Neural crest cell (in vitro differentiated cells): ENCODE results near the gene XK. TPM values are rescaled to one million over a fixed set of nuclear protein-coding genes. Genes with fewer than 3 reads are reported as not detected.

Experiments
- DNase-seq: peaks from one replicate; pipeline ENCODE4 v3.0.0; 2021; ENCODE audit warnings: low read depth, mixed read lengths, low spot score
- H3K27ac Mint-ChIP-seq: one replicate; pipeline ENCODE4 v1.8.0; 2021; ENCODE audit warnings: mild to moderate bottlenecking, mixed read lengths; ENCODE audit not compliant: unreplicated experiment
- H3K27me3 Mint-ChIP-seq: 2 replicates; pipeline ENCODE4 v1.8.0; 2021; ENCODE audit warnings: low read depth, mild to moderate bottlenecking, mixed read lengths
- H3K36me3 Mint-ChIP-seq: 2 replicates; pipeline ENCODE4 v1.8.0; 2021; ENCODE audit warnings: low read depth, mild to moderate bottlenecking, mixed read lengths
- H3K4me1 Mint-ChIP-seq: 2 replicates; pipeline ENCODE4 v1.8.0; 2021; ENCODE audit warnings: mixed read lengths
- H3K4me3 Mint-ChIP-seq: one replicate; pipeline ENCODE4 v1.8.0; 2021; ENCODE audit warnings: mild to moderate bottlenecking, mixed read lengths
- H3K9me3 Mint-ChIP-seq: 2 replicates; pipeline ENCODE4 v1.8.0; 2021; ENCODE audit warnings: mixed read lengths
- total RNA-seq: library from RNA; stranded (reverse); gene quantifications from 2 replicates; pipeline ENCODE4 v1.2.1, GENCODE V29; 2021
- TF ChIP-seq, protein P1 (sequence below): fragments of 200-600 bp; sonication (generic); conservative IDR thresholded peaks from 2 replicates; pipeline ENCODE4 v1.5.0; 2021; ENCODE audit warnings: antibody characterized with exemption, mild to moderate bottlenecking

The XK gene
- total RNA-seq, 1 donor from 2014 or later = 0.12 TPM

- H3K4me1 Mint-ChIP-seq = no peaks in the 10 kb centered on the region
- peaks cover 3% of the 10 kb centered on the region for H3K36me3 Mint-ChIP-seq
- TF ChIP-seq, protein P1, sequence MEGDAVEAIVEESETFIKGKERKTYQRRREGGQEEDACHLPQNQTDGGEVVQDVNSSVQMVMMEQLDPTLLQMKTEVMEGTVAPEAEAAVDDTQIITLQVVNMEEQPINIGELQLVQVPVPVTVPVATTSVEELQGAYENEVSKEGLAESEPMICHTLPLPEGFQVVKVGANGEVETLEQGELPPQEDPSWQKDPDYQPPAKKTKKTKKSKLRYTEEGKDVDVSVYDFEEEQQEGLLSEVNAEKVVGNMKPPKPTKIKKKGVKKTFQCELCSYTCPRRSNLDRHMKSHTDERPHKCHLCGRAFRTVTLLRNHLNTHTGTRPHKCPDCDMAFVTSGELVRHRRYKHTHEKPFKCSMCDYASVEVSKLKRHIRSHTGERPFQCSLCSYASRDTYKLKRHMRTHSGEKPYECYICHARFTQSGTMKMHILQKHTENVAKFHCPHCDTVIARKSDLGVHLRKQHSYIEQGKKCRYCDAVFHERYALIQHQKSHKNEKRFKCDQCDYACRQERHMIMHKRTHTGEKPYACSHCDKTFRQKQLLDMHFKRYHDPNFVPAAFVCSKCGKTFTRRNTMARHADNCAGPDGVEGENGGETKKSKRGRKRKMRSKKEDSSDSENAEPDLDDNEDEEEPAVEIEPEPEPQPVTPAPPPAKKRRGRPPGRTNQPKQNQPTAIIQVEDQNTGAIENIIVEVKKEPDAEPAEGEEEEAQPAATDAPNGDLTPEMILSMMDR = no peak
- no peak overlapping the region for H3K4me3 Mint-ChIP-seq
- no peak for DNase-seq
- H3K27me3 Mint-ChIP-seq = peaks cover 12% of the 10 kb centered on the region
- H3K27ac Mint-ChIP-seq = no peak overlapping the region
- peaks cover 6% of the 10 kb centered on the region for H3K9me3 Mint-ChIP-seq
Observed at GRCh38 chrX:37690119-37690518, 4.5 kb downstream of the XK start.

GRCh38 chrX:37692918-37693317 lies 7.3 kb downstream of the XK start:
- TF ChIP-seq, protein P1 = no peak
- H3K36me3 Mint-ChIP-seq = peaks cover 3% of the 10 kb centered on the region
- peaks cover 6% of the 10 kb centered on the region for H3K9me3 Mint-ChIP-seq
- no peak overlapping the region for H3K4me3 Mint-ChIP-seq
- H3K4me1 Mint-ChIP-seq = no peaks in the 10 kb centered on the region
- DNase-seq = no peak
- no peaks in the 10 kb centered on the region for H3K27me3 Mint-ChIP-seq
- H3K27ac Mint-ChIP-seq = no peak overlapping the region

- peaks cover 6% of the 10 kb centered on the region for H3K36me3 Mint-ChIP-seq
- no peaks in the 10 kb centered on the region for H3K4me1 Mint-ChIP-seq
- TF ChIP-seq, protein P1 = no peak
- H3K4me3 Mint-ChIP-seq = no peak overlapping the region
- H3K27ac Mint-ChIP-seq = no peak overlapping the region
- H3K9me3 Mint-ChIP-seq = peaks cover 11% of the 10 kb centered on the region
- DNase-seq = no peak
- no peaks in the 10 kb centered on the region for H3K27me3 Mint-ChIP-seq
Observed at GRCh38 chrX:37697169-37697760, 11.7 kb downstream of the XK start.

DNA sequence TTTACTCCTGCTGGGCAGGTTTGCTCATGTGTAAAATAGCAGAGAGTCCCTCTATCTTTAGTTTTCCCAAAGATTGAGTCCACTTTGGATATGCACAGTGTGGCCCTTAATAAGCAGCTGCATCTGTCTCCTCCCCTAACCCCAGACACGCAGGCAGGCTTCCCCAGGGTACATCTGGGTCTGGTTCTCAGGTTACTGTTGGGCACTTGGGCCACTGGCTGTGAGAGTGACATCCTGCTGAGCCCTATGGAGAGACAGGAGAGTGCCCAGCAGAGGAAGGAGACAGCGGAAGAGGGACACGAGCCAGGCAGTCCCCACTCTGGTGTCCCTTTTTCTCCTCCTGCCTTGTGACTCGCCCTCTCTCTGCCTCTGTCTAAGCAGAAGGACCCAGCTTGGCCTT lies 16.0 kb downstream of the XK start:
- H3K9me3 Mint-ChIP-seq = peaks cover 5% of the 10 kb centered on the region
- H3K27ac Mint-ChIP-seq = no peak overlapping the region
- no peaks in the 10 kb centered on the region for H3K4me1 Mint-ChIP-seq
- peaks cover 3% of the 10 kb centered on the region for H3K36me3 Mint-ChIP-seq
- DNase-seq = no peak
- H3K4me3 Mint-ChIP-seq = no peak overlapping the region
- no peaks in the 10 kb centered on the region for H3K27me3 Mint-ChIP-seq
- TF ChIP-seq, protein P1 = no peak

DNA sequence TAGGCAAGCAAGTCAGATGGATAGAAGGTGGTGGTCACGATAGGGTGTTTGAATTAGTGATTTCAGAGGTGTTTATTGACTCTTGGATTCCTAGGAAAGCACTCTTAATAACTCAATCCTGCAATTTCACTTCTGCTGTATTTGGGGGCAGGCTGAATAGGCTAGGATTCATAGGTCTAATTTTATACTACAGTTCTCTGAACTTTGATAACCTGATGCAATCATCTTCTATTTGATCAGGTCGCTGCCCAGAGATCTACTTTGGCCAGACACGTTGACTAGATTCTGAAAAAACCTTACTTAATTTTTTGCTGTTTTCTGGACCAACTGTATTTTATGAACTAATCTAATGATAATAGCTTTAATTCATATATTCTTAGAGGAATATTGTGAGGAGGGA lies 26.4 kb downstream of the XK start:
- Mint-ChIP-seq H3K36me3 (no peaks in the 10 kb centered on the region), H3K9me3 (peaks cover 8% of the 10 kb centered on the region), H3K27me3 (no peaks in the 10 kb centered on the region), H3K4me1 (no peaks in the 10 kb centered on the region), H3K27ac (no peak overlapping the region), H3K4me3 (no peak overlapping the region)
- TF ChIP-seq, protein P1 = no peak
- DNase-seq = no peak

GRCh38 chrX:37712458-37712857 lies 26.9 kb downstream of the XK start:
- H3K27ac Mint-ChIP-seq = no peak overlapping the region
- no peaks in the 10 kb centered on the region for H3K36me3 Mint-ChIP-seq
- peaks cover 8% of the 10 kb centered on the region for H3K9me3 Mint-ChIP-seq
- TF ChIP-seq, protein P1 = no peak
- no peaks in the 10 kb centered on the region for H3K27me3 Mint-ChIP-seq
- no peaks in the 10 kb centered on the region for H3K4me1 Mint-ChIP-seq
- no peak for DNase-seq
- H3K4me3 Mint-ChIP-seq = no peak overlapping the region
